Measurements from ENCODE around the gene SLC12A8. TPM values are rescaled to one million over a fixed set of nuclear protein-coding genes. Genes with fewer than 3 reads are reported as not detected.

The SLC12A8 gene
- total and polyA plus RNA-seq, 2 donors (not counting 1 experiment from before 2014, with no cell fraction given), result 15.1 to 19.5 TPM

DNA sequence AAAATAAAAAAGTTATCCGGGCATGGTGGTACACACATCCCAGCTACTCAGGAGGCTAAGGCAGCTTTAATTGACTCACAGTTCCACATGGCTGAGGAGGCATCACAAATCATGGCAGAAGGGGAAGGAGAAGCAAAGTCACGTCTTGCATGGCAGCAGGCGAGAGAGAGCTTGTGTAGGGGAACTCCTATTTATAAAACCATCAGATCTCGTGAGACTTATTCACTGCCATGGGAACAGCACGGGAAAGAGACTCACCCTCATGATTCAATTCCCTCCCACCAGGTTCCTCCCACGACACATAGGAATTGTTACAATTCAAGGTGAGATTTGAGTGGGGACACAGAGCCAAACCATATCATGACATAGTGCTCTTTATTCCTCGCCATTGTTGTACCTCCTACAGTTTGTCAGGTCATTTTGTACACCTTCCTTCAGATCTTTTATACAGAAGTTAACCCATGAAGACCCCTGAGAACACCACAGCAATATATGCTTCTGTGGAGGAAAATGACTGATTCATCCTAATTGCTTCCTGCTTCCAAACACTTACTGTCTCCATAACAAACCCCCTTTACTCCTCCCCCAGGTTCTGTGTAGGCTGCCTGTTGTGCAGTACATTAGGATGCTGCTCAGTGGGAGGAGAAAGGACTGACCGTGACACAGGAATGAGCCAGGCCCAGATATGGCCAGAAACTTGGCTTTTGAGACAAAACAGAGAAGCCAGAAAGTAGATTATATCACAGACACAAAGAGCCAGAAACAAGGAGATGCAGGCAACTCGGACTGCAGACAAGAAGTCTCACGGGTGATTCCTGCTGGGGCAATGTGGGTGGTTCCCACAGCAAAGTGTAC is 88.9 kb downstream of the SLC12A8 start:
- peak in 1 of 2 donors; percentile 93 for DNase-seq (ENCODE audit: low read depth in 2 of 2)
- TF ChIP-seq EZH2 (IDR thresholded peaks at IDR 0.05; ENCODE audit: low read length, missing control alignments), result no peak
- TF ChIP-seq, protein P1, sequence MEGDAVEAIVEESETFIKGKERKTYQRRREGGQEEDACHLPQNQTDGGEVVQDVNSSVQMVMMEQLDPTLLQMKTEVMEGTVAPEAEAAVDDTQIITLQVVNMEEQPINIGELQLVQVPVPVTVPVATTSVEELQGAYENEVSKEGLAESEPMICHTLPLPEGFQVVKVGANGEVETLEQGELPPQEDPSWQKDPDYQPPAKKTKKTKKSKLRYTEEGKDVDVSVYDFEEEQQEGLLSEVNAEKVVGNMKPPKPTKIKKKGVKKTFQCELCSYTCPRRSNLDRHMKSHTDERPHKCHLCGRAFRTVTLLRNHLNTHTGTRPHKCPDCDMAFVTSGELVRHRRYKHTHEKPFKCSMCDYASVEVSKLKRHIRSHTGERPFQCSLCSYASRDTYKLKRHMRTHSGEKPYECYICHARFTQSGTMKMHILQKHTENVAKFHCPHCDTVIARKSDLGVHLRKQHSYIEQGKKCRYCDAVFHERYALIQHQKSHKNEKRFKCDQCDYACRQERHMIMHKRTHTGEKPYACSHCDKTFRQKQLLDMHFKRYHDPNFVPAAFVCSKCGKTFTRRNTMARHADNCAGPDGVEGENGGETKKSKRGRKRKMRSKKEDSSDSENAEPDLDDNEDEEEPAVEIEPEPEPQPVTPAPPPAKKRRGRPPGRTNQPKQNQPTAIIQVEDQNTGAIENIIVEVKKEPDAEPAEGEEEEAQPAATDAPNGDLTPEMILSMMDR (conservative IDR thresholded peaks at IDR 0.05 in 1 of 2, IDR thresholded peaks at IDR 0.05 in 1 of 2; ENCODE audit: low read depth in 1 of 2, low read length in 2 of 2), result no peak

DNA sequence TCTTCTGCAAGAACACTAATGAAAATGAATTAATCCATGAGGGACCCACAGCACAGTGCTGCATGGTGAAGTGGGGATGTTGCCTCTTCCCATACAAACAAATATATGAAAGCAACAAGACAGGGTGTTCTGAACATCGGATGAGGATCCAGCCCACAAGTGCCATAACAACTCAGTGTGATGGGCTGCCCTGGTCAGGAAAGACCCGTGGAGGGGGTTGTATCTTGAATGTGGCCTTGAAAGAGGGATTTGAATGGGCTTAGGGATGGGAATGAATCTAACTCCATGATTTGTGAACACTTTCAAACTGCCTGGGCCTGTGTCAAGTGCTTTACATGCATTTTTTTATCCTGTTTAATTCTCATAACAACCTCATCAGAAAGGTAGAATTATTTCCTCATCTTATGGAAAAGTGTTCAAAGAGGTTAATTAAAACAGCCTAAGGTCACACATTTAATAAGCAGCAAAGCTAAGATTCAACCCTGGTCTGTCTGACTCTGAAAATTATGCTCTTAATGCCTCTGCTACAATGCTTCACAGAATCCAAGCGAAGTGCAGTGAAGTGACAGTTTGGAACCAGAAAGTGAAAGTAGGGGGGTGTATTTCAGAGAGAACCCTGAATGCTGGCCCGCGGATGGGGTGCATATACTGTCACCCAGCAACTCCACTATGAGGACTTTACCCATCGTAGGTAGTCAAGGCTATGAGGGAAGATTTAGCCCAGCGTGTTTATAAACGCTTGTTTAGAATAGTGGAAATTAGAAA is 91.1 kb downstream of the SLC12A8 start:
- DNase-seq (ENCODE audit: low read depth in 2 of 2), result no peak
- Histone ChIP-seq H3K9me3 (ENCODE audit: control insufficient read depth, insufficient read depth, low read depth, low read length) (no peaks in the 10 kb centered on the region), H3K4me1 (ENCODE audit: control insufficient read depth, extremely low read depth, insufficient read depth, low read length) (peaks cover 31% of the 10 kb centered on the region), H3K4me2 (ENCODE audit: extremely low read depth, insufficient read depth, low read length) (peak overlapping the region; percentile 51), H4K20me1 (ENCODE audit: control insufficient read depth, extremely low read depth, insufficient read depth, low read length) (no peaks in the 10 kb centered on the region), H3K36me3 (ENCODE audit: control insufficient read depth, insufficient read depth, low read length) (no peaks in the 10 kb centered on the region), H3K27ac (ENCODE audit: insufficient read depth, low read length) (peak overlapping the region; percentile 30), H3K79me2 (ENCODE audit: control insufficient read depth, insufficient read depth, low read length) (no peaks in the 10 kb centered on the region), H3K27me3 (ENCODE audit: control insufficient read depth, insufficient read depth, low read length) (no peaks in the 10 kb centered on the region), H2AFZ (ENCODE audit: low read length) (no peak overlapping the region), H3K9ac (ENCODE audit: insufficient read depth, low read length) (no peak overlapping the region), H3K4me3 (replicated peaks in 1 of 4; ENCODE audit: control extremely low read depth in 1 of 4, insufficient read depth in 1 of 4, low read depth in 3 of 4, low read length in 4 of 4) (no peak overlapping the region)
- TF ChIP-seq EZH2 (IDR thresholded peaks at IDR 0.05; ENCODE audit: low read length, missing control alignments), result no peak
- TF ChIP-seq, protein P1 (conservative IDR thresholded peaks at IDR 0.05 in 1 of 2, IDR thresholded peaks at IDR 0.05 in 1 of 2; ENCODE audit: low read depth in 1 of 2, low read length in 2 of 2), result no peak

More for the DNA sequence above, 88.9 kb downstream of the SLC12A8 start:
- H3K9ac ChIP-seq (ENCODE audit: insufficient read depth, low read length), result no peak overlapping the region
- no peaks in the 10 kb centered on the region for H4K20me1 ChIP-seq (ENCODE audit: control insufficient read depth, extremely low read depth, insufficient read depth, low read length)
- no peaks in the 10 kb centered on the region for H3K9me3 ChIP-seq (ENCODE audit: control insufficient read depth, insufficient read depth, low read depth, low read length)
- H2AFZ ChIP-seq (ENCODE audit: low read length), result no peak overlapping the region
- H3K27me3 ChIP-seq (ENCODE audit: control insufficient read depth, insufficient read depth, low read length), result no peaks in the 10 kb centered on the region
- no peak overlapping the region for H3K27ac ChIP-seq (ENCODE audit: insufficient read depth, low read length)
- H3K4me1 ChIP-seq (ENCODE audit: control insufficient read depth, extremely low read depth, insufficient read depth, low read length), result peaks cover 27% of the 10 kb centered on the region
- H3K36me3 ChIP-seq (ENCODE audit: control insufficient read depth, insufficient read depth, low read length), result no peaks in the 10 kb centered on the region
- H3K4me3 ChIP-seq (replicated peaks in 1 of 4; ENCODE audit: control extremely low read depth in 1 of 4, insufficient read depth in 1 of 4, low read depth in 3 of 4, low read length in 4 of 4), result no peak overlapping the region
- no peak overlapping the region for H3K4me2 ChIP-seq (ENCODE audit: extremely low read depth, insufficient read depth, low read length)
- H3K79me2 ChIP-seq (ENCODE audit: control insufficient read depth, insufficient read depth, low read length), result no peaks in the 10 kb centered on the region
